AG10803 (cell line): ENCODE results near the gene SMC1A.

Experiments used
- DNase-seq: peaks from one replicate; pipeline ENCODE4 v3.0.0; 2010; ENCODE audit warnings: low read depth
- H3K4me3 ChIP-seq: 2 replicates; pipeline ENCODE4 v1.5.1; 2011; ENCODE audit warnings: mild to moderate bottlenecking, low read length, control low read depth
- CTCF ChIP-seq: conservative IDR thresholded peaks from 2 replicates; pipeline ENCODE4 v1.5.1; 2011; ENCODE audit warnings: mild to moderate bottlenecking, low read length, control low read depth, inconsistent platforms

Gene SMC1A

DNA sequence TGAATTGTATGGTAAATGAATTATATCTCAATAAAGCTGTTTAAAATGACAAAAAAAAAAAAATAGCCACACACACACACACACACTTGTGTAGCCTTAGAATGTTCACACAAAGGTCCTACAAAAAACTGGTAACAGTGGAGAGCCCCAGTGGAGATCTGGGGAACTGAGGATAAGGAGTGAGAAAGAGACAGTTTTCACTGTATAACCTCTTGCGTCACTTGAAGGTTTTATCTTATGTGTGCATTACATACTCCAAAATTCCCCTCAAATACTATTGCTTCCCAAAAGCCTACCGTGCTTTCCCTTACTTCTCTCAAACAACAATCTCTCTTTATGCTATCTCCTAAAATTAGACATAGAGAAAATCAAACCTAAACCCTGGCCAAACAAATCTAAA, 67.8 kb downstream of the SMC1A start:
- H3K4me3 ChIP-seq, result no peak overlapping the region
- TF ChIP-seq CTCF, result no peak
- no peak for DNase-seq

DNA sequence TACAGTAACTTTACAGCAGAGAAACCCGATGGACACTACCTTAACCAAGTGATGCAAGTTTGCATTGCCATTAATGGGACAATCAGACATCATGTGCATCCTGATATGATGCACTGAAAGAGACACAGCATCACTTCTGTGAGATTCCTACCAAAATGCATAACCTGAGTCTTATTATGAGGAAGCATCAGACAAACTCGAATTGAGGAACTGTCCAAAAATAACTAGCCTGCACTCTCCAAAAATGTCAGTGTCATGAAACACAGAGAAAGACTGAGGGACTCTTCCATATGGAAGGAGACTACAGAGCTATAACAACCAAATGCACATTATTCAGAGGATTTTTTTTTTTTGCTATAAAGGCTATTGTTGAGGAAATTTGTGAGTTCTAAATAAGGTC, 74.5 kb downstream of the SMC1A start:
- no peak for TF ChIP-seq CTCF
- H3K4me3 ChIP-seq, result no peak overlapping the region
- no peak for DNase-seq

DNA sequence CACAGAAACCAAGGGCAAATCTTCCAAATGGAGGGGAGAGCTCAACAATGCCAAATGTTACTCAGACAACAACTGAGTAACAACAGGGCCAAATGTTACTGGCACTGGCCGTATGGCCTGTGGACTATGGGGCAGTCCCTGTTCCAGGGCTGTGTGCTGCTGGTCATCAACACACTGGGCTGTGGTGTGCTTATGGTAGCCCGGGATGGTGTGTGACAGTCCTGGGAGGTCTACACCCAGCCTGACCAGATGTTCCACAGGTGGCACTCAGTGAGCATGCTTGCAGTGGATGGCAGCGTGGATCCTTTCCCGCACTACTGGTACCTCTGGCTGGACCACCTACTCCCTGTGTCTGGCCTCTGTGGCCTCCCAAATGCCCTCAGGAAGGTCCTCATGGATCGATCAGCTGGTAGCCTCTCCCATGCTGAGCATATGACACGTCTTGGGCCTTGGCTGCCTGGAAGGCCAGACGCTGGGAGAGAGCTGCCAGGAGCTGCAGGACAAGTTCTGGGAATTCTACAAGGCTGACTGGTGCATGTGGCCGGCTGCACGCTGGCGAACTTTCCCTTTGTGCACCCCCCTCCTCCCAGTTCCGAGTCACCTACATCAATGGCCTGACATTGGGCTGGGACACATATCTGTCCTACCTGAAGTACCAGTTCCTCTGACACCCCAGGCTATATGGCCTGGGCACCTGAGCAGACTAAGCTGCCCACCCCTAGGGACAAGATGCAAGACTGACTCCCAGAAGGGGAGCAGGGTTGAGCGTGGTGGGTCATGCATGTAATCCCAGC, 81.4 kb downstream of the SMC1A start:
- no peak for TF ChIP-seq CTCF
- DNase-seq, result no peak
- H3K4me3 ChIP-seq, result no peak overlapping the region

DNA sequence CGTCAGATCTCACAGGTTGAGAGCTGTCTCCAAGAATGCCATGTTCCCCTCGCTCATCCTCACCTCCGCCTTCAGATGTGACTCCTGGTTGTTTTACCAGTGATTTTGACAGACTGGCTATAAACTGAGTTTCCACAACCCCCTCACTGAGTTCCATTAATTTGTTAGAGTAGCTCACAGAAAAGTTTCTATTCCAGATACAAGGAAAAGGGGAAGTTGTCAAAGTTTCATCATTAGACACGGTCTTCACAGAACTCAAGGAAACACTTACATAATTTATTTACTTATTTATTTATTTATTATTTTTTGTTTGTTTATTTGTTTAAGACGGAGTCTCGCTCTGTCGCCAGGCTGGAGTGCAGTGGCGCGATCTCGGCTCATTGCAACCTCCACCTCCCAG, 85.4 kb downstream of the SMC1A start:
- DNase-seq, result no peak
- H3K4me3 ChIP-seq, result no peak overlapping the region
- no peak for TF ChIP-seq CTCF

DNA sequence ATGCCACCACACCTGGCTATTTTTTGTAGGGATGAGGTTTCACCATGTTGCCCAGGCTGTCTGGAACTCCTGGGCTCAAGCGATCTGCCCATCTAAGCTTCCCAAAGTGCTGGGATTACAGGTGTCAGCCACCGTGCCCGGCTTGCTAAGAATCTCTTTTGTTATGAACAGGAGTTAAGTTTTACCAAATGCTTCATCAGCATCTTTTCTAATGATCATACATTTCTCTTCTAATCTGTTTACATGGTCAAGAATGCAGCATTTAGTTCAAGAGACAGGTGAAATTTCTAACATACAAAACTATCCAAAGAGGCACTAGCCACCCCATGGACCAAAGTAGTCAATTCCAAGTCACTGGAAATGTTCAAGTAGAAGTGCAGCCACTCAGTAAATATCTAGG, 88.6 kb downstream of the SMC1A start:
- no peak for DNase-seq
- no peak overlapping the region for H3K4me3 ChIP-seq
- TF ChIP-seq CTCF, result no peak

DNA sequence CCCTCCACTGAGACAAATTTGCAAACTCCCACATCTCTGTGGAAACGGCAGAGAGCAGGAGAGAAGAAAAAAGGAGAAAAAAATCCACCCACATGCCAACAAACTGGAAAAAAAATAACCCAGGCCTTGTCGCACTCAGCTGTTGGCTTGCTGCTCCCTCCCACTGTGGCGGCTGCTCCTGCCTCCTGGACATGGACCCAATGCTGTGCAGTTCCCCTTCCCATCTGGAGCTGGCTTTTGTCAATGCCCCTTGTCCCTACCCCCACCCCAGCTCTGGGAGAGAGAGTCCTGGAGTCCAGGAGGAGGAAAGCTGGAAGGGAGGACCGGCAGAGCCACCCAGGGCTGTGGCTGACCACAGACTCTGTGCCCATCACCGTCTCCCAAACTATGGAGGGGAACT, 90.2 kb downstream of the SMC1A start:
- no peak for DNase-seq
- no peak for TF ChIP-seq CTCF
- H3K4me3 ChIP-seq, result no peak overlapping the region

GRCh38 chrX:53330331-53330730, 92.1 kb downstream of the SMC1A start:
- DNase-seq, result no peak
- no peak for TF ChIP-seq CTCF
- no peak overlapping the region for H3K4me3 ChIP-seq
